K562 (cell line): Measurements from ENCODE around the gene MRNIP. TPM values are rescaled to one million over a fixed set of nuclear protein-coding genes. Genes with fewer than 3 reads are reported as not detected.
A peak's percentile ranks its signal among the peaks of the same experiment; 100 is the strongest.

Experiments
- CBFB ChIP-seq: sonication (generic); formaldehyde crosslinking; IDR thresholded peaks from 2 replicates; pipeline ENCODE4 v1.4.0; 2020; ENCODE audit warnings: mild to moderate bottlenecking, missing genetic modification reagents
- ERF ChIP-seq: fragments of 450-650 bp; formaldehyde crosslinking; IDR thresholded peaks from 2 replicates; pipeline ENCODE4 v1.4.0; 2020; ENCODE audit warnings: mild to moderate bottlenecking, mixed read lengths
- FOSL1 ChIP-seq: fragments of 200-800 bp; sonication (Bioruptor generic); conservative IDR thresholded peaks from 2 replicates; pipeline ENCODE4 v1.6.1; 2016; ENCODE audit warnings: missing genetic modification characterization, missing compliant biosample characterization
- KDM2B ChIP-seq: fragments of 250-450 bp; sonication (Bioruptor Pico); IDR thresholded peaks from 2 replicates; pipeline ENCODE4 v1.8.0; 2021; ENCODE audit warnings: mild to moderate bottlenecking, moderate library complexity
- PRMT5 ChIP-seq: sonication (generic); formaldehyde crosslinking; IDR thresholded peaks from 2 replicates; pipeline ENCODE4 v1.5.0; 2020; ENCODE audit warnings: missing genetic modification reagents
- SRF ChIP-seq, 2 experiments: fragments of 250-450, 450-650 bp in 1 of 2; sonication (Bioruptor Pico) in 1 of 2; sonication (generic) in 1 of 2; formaldehyde crosslinking; IDR thresholded peaks; 2 replicates each; pipeline versions ENCODE4 v1.5.0 to v1.5.1; 2020 to 2022; ENCODE audit warnings: mild to moderate bottlenecking in 1 of 2, missing genetic modification reagents in 1 of 2
- TEAD4 ChIP-seq, 2 experiments: sonication (generic) in 1 of 2; formaldehyde crosslinking in 1 of 2; IDR thresholded peaks; 2 replicates each; pipeline versions ENCODE4 v1.6.1 to v1.8.0; 2012 to 2022; ENCODE audit warnings: borderline replicate concordance in 1 of 2, inconsistent platforms in 1 of 2, low read length in 1 of 2, mild to moderate bottlenecking in 1 of 2, missing genetic modification reagents in 1 of 2
- TSC22D4 ChIP-seq: fragments of 450-650 bp; IDR thresholded peaks from 2 replicates; pipeline ENCODE4 v1.6.1; 2016; ENCODE audit warnings: missing genetic modification characterization, missing biosample characterization, control low read depth
- ZNF217 ChIP-seq: sonication (generic); formaldehyde crosslinking; IDR thresholded peaks from 2 replicates; pipeline ENCODE4 v1.8.0; 2022; ENCODE audit warnings: mild to moderate bottlenecking, missing genetic modification reagents
- ZNF3 ChIP-seq: fragments of 250-450 bp; sonication (Bioruptor Pico); IDR thresholded peaks from 2 replicates; pipeline ENCODE4 v1.5.0; 2021; ENCODE audit warnings: mild to moderate bottlenecking, moderate library complexity
- ZNF785 ChIP-seq: fragments of 250-450 bp; sonication (Bioruptor Pico); IDR thresholded peaks from 2 replicates; pipeline ENCODE4 v1.4.0; 2020; ENCODE audit warnings: mild to moderate bottlenecking
- polyA plus RNA-seq, 8 experiments: library from polyadenylated mRNA; depleted of rRNA in 4 of 8; stranded (reverse) in 5 of 8; unstranded in 3 of 8; fragments of >200 nt; fragmentation: Nextera tagmentation in 2 of 8; fragmentation: Illumina TruSeq in 1 of 8; extraction: Ambion mirVana in 2 of 8; extraction: Trizol in 1 of 8; gene quantifications; 2 replicates each; pipeline versions ENCODE4 v1.2.1 to v1.2.3, GENCODE V29; 2011 to 2014; ENCODE audit warnings: inconsistent platforms in 1 of 8, missing spikeins in 1 of 8
- total RNA-seq, 7 experiments: library from RNA; depleted of rRNA in 6 of 7; stranded (reverse); fragments of >200 nt in 6 of 7; fragmentation: Illumina TruSeq in 2 of 7; extraction: Trizol in 2 of 7; gene quantifications; 2 replicates each; pipeline versions ENCODE4 v1.2.1 to v1.2.3, GENCODE V29; 2011 to 2021; ENCODE audit warnings: low replicate concordance in 1 of 7
- TF ChIP-seq, protein P1 (sequence below): fragments of 450-650 bp; IDR thresholded peaks from 2 replicates; pipeline ENCODE4 v1.6.1; 2016; ENCODE audit warnings: mild to moderate bottlenecking, moderate library complexity
- TF ChIP-seq, protein P2 (sequence below): fragments of 450-650 bp; conservative IDR thresholded peaks from 2 replicates; pipeline ENCODE4 v1.6.1; 2016; ENCODE audit warnings: missing genetic modification characterization, low read depth, mild to moderate bottlenecking, control low read depth, missing compliant biosample characterization

MRNIP gene
- total and polyA plus RNA-seq, 9 of the 15 experiments (the other 6 are each of a cell fraction or from before 2014, with no cell fraction given) = 3.6 to 39.0 (median 16.8) TPM

DNA sequence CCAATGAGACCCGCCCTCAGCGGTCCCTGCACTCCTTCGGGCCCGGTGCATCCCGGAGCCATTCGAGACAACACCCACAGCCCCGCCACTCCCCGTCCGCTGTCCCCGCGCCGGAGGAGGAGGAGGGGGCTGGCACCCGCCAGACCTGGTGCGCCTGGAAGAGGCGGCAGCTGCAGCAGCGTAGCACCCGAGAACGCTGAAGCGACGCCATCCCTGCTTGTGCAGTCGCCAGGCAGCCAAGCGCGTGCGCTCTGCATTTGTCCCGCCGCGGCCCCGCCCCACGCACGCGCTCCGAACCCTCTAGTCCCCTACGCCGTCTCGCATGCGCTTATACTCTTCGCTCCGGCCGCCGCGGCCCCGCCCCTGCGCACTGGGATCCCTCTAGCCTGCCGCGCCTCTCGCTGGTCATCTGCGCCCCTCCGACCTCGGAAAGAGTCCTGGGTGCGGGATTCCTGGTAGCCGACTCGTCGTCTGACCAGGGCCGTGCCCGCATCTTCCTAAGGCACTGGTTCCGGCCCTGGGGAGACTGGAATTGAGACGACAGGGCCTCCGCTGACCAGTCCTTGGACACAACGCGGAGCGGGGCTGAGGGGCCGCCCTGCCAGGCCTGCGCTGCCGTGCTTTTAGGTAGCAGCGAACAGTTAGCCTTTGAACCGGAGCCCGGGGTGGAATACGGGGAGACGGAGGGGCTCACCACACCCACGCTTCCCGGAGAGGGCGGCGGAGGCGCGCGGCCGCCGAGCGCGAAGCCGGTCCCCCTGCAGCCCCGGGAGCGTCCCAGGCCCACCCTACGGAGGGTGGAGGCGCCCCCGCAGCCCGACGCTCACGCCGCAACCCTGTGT, at the start of gene MRNIP (continued):
- TF ChIP-seq, protein P1, sequence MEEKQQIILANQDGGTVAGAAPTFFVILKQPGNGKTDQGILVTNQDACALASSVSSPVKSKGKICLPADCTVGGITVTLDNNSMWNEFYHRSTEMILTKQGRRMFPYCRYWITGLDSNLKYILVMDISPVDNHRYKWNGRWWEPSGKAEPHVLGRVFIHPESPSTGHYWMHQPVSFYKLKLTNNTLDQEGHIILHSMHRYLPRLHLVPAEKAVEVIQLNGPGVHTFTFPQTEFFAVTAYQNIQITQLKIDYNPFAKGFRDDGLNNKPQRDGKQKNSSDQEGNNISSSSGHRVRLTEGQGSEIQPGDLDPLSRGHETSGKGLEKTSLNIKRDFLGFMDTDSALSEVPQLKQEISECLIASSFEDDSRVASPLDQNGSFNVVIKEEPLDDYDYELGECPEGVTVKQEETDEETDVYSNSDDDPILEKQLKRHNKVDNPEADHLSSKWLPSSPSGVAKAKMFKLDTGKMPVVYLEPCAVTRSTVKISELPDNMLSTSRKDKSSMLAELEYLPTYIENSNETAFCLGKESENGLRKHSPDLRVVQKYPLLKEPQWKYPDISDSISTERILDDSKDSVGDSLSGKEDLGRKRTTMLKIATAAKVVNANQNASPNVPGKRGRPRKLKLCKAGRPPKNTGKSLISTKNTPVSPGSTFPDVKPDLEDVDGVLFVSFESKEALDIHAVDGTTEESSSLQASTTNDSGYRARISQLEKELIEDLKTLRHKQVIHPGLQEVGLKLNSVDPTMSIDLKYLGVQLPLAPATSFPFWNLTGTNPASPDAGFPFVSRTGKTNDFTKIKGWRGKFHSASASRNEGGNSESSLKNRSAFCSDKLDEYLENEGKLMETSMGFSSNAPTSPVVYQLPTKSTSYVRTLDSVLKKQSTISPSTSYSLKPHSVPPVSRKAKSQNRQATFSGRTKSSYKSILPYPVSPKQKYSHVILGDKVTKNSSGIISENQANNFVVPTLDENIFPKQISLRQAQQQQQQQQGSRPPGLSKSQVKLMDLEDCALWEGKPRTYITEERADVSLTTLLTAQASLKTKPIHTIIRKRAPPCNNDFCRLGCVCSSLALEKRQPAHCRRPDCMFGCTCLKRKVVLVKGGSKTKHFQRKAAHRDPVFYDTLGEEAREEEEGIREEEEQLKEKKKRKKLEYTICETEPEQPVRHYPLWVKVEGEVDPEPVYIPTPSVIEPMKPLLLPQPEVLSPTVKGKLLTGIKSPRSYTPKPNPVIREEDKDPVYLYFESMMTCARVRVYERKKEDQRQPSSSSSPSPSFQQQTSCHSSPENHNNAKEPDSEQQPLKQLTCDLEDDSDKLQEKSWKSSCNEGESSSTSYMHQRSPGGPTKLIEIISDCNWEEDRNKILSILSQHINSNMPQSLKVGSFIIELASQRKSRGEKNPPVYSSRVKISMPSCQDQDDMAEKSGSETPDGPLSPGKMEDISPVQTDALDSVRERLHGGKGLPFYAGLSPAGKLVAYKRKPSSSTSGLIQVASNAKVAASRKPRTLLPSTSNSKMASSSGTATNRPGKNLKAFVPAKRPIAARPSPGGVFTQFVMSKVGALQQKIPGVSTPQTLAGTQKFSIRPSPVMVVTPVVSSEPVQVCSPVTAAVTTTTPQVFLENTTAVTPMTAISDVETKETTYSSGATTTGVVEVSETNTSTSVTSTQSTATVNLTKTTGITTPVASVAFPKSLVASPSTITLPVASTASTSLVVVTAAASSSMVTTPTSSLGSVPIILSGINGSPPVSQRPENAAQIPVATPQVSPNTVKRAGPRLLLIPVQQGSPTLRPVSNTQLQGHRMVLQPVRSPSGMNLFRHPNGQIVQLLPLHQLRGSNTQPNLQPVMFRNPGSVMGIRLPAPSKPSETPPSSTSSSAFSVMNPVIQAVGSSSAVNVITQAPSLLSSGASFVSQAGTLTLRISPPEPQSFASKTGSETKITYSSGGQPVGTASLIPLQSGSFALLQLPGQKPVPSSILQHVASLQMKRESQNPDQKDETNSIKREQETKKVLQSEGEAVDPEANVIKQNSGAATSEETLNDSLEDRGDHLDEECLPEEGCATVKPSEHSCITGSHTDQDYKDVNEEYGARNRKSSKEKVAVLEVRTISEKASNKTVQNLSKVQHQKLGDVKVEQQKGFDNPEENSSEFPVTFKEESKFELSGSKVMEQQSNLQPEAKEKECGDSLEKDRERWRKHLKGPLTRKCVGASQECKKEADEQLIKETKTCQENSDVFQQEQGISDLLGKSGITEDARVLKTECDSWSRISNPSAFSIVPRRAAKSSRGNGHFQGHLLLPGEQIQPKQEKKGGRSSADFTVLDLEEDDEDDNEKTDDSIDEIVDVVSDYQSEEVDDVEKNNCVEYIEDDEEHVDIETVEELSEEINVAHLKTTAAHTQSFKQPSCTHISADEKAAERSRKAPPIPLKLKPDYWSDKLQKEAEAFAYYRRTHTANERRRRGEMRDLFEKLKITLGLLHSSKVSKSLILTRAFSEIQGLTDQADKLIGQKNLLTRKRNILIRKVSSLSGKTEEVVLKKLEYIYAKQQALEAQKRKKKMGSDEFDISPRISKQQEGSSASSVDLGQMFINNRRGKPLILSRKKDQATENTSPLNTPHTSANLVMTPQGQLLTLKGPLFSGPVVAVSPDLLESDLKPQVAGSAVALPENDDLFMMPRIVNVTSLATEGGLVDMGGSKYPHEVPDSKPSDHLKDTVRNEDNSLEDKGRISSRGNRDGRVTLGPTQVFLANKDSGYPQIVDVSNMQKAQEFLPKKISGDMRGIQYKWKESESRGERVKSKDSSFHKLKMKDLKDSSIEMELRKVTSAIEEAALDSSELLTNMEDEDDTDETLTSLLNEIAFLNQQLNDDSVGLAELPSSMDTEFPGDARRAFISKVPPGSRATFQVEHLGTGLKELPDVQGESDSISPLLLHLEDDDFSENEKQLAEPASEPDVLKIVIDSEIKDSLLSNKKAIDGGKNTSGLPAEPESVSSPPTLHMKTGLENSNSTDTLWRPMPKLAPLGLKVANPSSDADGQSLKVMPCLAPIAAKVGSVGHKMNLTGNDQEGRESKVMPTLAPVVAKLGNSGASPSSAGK = peak; percentile 56; the same call in 1 of the 2 replicates
- TF ChIP-seq CBFB (CRISPR knock-in tag) = no peak
- TF ChIP-seq ZNF217 = no peak
- TF ChIP-seq, protein P2, sequence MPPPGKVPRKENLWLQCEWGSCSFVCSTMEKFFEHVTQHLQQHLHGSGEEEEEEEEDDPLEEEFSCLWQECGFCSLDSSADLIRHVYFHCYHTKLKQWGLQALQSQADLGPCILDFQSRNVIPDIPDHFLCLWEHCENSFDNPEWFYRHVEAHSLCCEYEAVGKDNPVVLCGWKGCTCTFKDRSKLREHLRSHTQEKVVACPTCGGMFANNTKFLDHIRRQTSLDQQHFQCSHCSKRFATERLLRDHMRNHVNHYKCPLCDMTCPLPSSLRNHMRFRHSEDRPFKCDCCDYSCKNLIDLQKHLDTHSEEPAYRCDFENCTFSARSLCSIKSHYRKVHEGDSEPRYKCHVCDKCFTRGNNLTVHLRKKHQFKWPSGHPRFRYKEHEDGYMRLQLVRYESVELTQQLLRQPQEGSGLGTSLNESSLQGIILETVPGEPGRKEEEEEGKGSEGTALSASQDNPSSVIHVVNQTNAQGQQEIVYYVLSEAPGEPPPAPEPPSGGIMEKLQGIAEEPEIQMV (tag) = no peak
- TF ChIP-seq KDM2B = peak; percentile 66; the same call in 1 of the 2 replicates
- TF ChIP-seq PRMT5 = no peak
- TF ChIP-seq ZNF785 (CRISPR knock-in tag) = no peak
- no peak for TF ChIP-seq ZNF3
- TF ChIP-seq SRF (CRISPR knock-in tag; IDR thresholded peaks at IDR 0.05) = peak in 1 of 2 experiments; percentile 63; a peak in 1 of 4 replicates
- TF ChIP-seq TSC22D4 (tag) = no peak
- no peak for TF ChIP-seq ERF (CRISPR knock-in tag)
- TF ChIP-seq TEAD4 (IDR thresholded peaks at IDR 0.05; ENCODE audit: low read length) = no peak
- peak; percentile 17; the same call in 1 of the 2 replicates for TF ChIP-seq TEAD4 (CRISPR knock-in tag; IDR thresholded peaks at IDR 0.05; ENCODE audit: borderline replicate concordance)
- TF ChIP-seq FOSL1 (tag) = no peak
